Uterus (tissue), 2 donors: ENCODE measurements around the gene ASCC3.

Source experiments
- CTCF ChIP-seq, 4 experiments: fragments of 200-600 bp in 2 of 4; fragments of 450-650 bp in 2 of 4; sonication (generic) in 2 of 4; IDR thresholded peaks; one replicate each; pipeline ENCODE4 v1.5.1; 2016 to 2019; ENCODE audit warnings: antibody characterized with exemption in 4 of 4, mild to moderate bottlenecking in 2 of 4, moderate library complexity in 1 of 4
- POLR2A ChIP-seq, 2 donors: fragments of 450-650 bp; IDR thresholded peaks; one replicate each; pipeline ENCODE4 v1.6.1; 2016; ENCODE audit warnings: antibody characterized with exemption in 2 of 2, mild to moderate bottlenecking in 1 of 2, moderate library complexity in 1 of 2

GRCh38 chr6:100704961-100705360 is 176.2 kb downstream of the ASCC3 start:
- TF ChIP-seq CTCF (IDR thresholded peaks at IDR 0.05) (no peak), POLR2A (IDR thresholded peaks at IDR 0.05) (no peak)
